SK-N-SH (cell line): Measurements from ENCODE around the gene MAML3.

Experiments used
- CTCF ChIP-seq: fragments of 200-600 bp; sonication (generic); IDR thresholded peaks from 2 replicates; pipeline ENCODE4 v1.6.1; 2017; ENCODE audit warnings: antibody characterized with exemption, mild to moderate bottlenecking, moderate library complexity
- EP300 ChIP-seq, 2 experiments: IDR thresholded peaks; 2 replicates each; pipeline versions ENCODE4 v1.4.0 to v1.6.1; 2012; ENCODE audit warnings: borderline replicate concordance in 1 of 2, low read depth in 1 of 2, low read length in 1 of 2
- EZH2phosphoT487 ChIP-seq: fragments of 200-600 bp; sonication (generic); IDR thresholded peaks from 2 replicates; pipeline ENCODE4 v1.6.1; 2017; ENCODE audit warnings: low read depth, mixed run types, mild to moderate bottlenecking, antibody characterized with exemption, moderate library complexity, borderline replicate concordance
- FOSL2 ChIP-seq: IDR thresholded peaks from 2 replicates; pipeline ENCODE4 v1.4.0; 2012; ENCODE audit warnings: low read depth, mild to moderate bottlenecking, moderate library complexity, borderline replicate concordance
- FOXJ3 ChIP-seq: sonication (generic); formaldehyde crosslinking; IDR thresholded peaks from 2 replicates; pipeline ENCODE4 v1.5.1; 2020; ENCODE audit warnings: mild to moderate bottlenecking, missing genetic modification reagents
- GABPA ChIP-seq: IDR thresholded peaks from 2 replicates; pipeline ENCODE4 v1.4.0; 2012; ENCODE audit warnings: low read depth, mild to moderate bottlenecking
- MAX ChIP-seq: IDR thresholded peaks from 2 replicates; pipeline ENCODE4 v1.4.0; 2012; ENCODE audit warnings: low read depth
- POLR2AphosphoS5 ChIP-seq: IDR thresholded peaks from 2 replicates; pipeline ENCODE4 v1.6.1; 2012; ENCODE audit warnings: low read depth, low read length
- RAD21 ChIP-seq: IDR thresholded peaks from 2 replicates; pipeline ENCODE4 v1.6.1; 2012; ENCODE audit warnings: mild to moderate bottlenecking, low read length
- REST ChIP-seq: IDR thresholded peaks from 2 replicates; pipeline ENCODE4 v1.6.1; 2012; ENCODE audit warnings: mild to moderate bottlenecking, low read depth, low read length, moderate library complexity
- SIN3A ChIP-seq: IDR thresholded peaks from 2 replicates; pipeline ENCODE4 v1.6.1; 2012; ENCODE audit warnings: low read depth, mild to moderate bottlenecking, low read length, moderate library complexity, borderline replicate concordance
- SMC3 ChIP-seq: IDR thresholded peaks from 2 replicates; pipeline ENCODE4 v1.6.1; 2012; ENCODE audit warnings: low read depth, low read length, improper control_type of control experiment
- TCF12 ChIP-seq: IDR thresholded peaks from 2 replicates; pipeline ENCODE4 v1.4.0; 2012
- YY1 ChIP-seq: IDR thresholded peaks from 2 replicates; pipeline ENCODE4 v1.4.0; 2012; ENCODE audit warnings: low read depth, mild to moderate bottlenecking

- no peak for TF ChIP-seq CTCF
- TF ChIP-seq EP300 (IDR thresholded peaks at IDR 0.05; ENCODE audit: borderline replicate concordance in 1 of 2, low read depth in 1 of 2, low read length in 1 of 2), result no peak
- TF ChIP-seq MAX, result no peak
- TF ChIP-seq POLR2AphosphoS5, result no peak
- no peak for TF ChIP-seq EZH2phosphoT487
- no peak for TF ChIP-seq GABPA
- no peak for TF ChIP-seq TCF12
- no peak for TF ChIP-seq SIN3A
- TF ChIP-seq FOXJ3 (CRISPR knock-in tag), result no peak
- no peak for TF ChIP-seq SMC3
- TF ChIP-seq FOSL2, result no peak
- TF ChIP-seq RAD21, result no peak
- no peak for TF ChIP-seq YY1
- TF ChIP-seq REST, result no peak
Observed at GRCh38 chr4:140061194-140061593, 92.8 kb downstream of the MAML3 start.
